ENCODE data around the gene BCL7C.

DNA sequence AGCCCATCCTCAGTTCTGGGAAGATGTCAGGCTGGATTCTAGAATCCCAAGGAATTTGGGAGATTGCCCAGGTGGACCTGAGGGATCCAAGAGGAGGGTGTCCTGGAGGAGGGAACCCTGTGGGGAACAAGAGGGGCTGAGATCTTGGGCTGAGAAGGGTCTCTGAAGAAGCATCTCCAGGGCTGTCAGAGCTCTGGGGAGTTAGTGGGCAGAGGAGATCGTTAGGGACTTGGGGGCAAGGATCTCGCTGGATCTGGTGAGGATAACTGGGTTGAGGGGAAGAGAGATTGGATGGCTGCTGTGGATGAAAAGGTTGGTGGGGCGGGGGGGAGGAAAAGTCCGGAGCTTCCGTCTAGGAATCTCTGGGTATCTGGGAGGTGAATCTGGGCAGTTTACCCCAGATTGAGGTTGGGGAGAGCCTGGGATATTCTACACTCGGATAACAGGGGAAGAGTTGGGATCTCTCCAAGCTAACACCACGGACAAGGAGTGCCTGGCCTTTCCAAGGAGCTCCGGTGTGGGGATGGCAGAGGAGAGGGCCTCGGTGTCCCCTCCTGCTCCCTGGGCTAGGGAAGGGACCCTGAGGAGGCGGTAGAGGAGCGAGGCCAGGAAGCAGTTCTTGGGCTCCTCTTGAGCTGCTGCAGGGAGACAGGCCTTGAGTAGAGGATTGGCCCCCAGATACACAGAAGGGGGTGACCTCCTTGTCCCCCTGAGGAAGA lies 31.2 kb upstream of the BCL7C start:
- TF ChIP-seq GATA2 (IDR thresholded peaks at IDR 0.05; ENCODE audit: low read depth, low read length) (no peak), GATA3 (IDR thresholded peaks at IDR 0.05; ENCODE audit: low read depth, low read length) (no peak)
